HCT116 (cell line): ENCODE measurements around the gene ATP10B.

ENCODE experiments used
- CTCF ChIP-seq, 3 experiments: fragments of 200-600 bp in 1 of 3; sonication (generic) in 1 of 3; IDR thresholded peaks in 2 of 3; conservative IDR thresholded peaks in 1 of 3; 2 replicates each; pipeline ENCODE4 v1.5.1; 2012 to 2017; ENCODE audit warnings: low read depth in 2 of 3, low read length in 2 of 3, antibody characterized with exemption in 1 of 3, borderline replicate concordance in 1 of 3, control low read depth in 1 of 3, mild to moderate bottlenecking in 1 of 3, mixed read lengths in 1 of 3, mixed run types in 1 of 3, moderate library complexity in 1 of 3; ENCODE audit not compliant: insufficient read depth in 1 of 3
- EZH2phosphoT487 ChIP-seq: fragments of 200-600 bp; IDR thresholded peaks from 2 replicates; pipeline ENCODE4 v1.6.1; 2018; ENCODE audit warnings: antibody characterized with exemption, borderline replicate concordance
- FOSL1 ChIP-seq: IDR thresholded peaks from 2 replicates; pipeline ENCODE4 v1.6.1; 2012; ENCODE audit warnings: low read depth
- MAX ChIP-seq: IDR thresholded peaks from 2 replicates; pipeline ENCODE4 v1.6.1; 2012
- POLR2A ChIP-seq: IDR thresholded peaks from 2 replicates; pipeline ENCODE4 v1.7.0; 2011; ENCODE audit warnings: borderline replicate concordance; ENCODE audit not compliant: insufficient read depth, insufficient read length; ENCODE audit errors: extremely low read depth
- POLR2AphosphoS5 ChIP-seq: IDR thresholded peaks from 2 replicates; pipeline ENCODE4 v1.6.1; 2011; ENCODE audit warnings: mild to moderate bottlenecking, low read depth, low read length, moderate library complexity
- RAD21 ChIP-seq: IDR thresholded peaks from 2 replicates; pipeline ENCODE4 v1.6.1; 2012; ENCODE audit warnings: low read depth, mild to moderate bottlenecking
- REST ChIP-seq: IDR thresholded peaks from 2 replicates; pipeline ENCODE4 v1.6.1; 2012; ENCODE audit warnings: low read depth
- SP1 ChIP-seq: IDR thresholded peaks from 2 replicates; pipeline ENCODE4 v1.6.1; 2012; ENCODE audit warnings: low read depth
- SRF ChIP-seq: IDR thresholded peaks from 2 replicates; pipeline ENCODE4 v1.6.1; 2012; ENCODE audit warnings: low read depth
- ZFX ChIP-seq: fragments of 450-650 bp; IDR thresholded peaks from 2 replicates; pipeline ENCODE4 v1.6.1; 2017
- ZNF274 ChIP-seq: fragments of 200-500 bp; sonication (Bioruptor generic); IDR thresholded peaks from 2 replicates; pipeline ENCODE4 v1.6.1; 2014; ENCODE audit warnings: mild to moderate bottlenecking, low read depth, low read length, inconsistent platforms

- TF ChIP-seq CTCF (IDR thresholded peaks at IDR 0.05 in 2 of 3, conservative IDR thresholded peaks at IDR 0.05 in 1 of 3; ENCODE audit: borderline replicate concordance in 1 of 3, insufficient read depth in 1 of 3, low read depth in 2 of 3, low read length in 2 of 3) (no peak), SRF (no peak), POLR2A (no peak), POLR2AphosphoS5 (no peak), EZH2phosphoT487 (no peak), REST (no peak), MAX (no peak), RAD21 (no peak), ZFX (no peak), SP1 (no peak), ZNF274 (no peak), FOSL1 (no peak)
Measured at GRCh38 chr5:160539431-160539830, 312.6 kb downstream of the ATP10B start.
